Activated T-cell treated with anti-CD3 and anti-CD28 coated beads, Interleukin-2, amount 50 U/mL, for 4 hours (primary cell): ENCODE measurements around the gene TMEM273. TPM values are rescaled to one million over a fixed set of nuclear protein-coding genes. Genes with fewer than 3 reads are reported as not detected.

ENCODE experiments used
- ATAC-seq, 2 donors: fragments of 200-7000 bp; cut with Tn5 transposase; one replicate each; pipeline ENCODE4 v1.10.0; 2021
- DNase-seq: peaks from one replicate; pipeline ENCODE4 v3.0.0-alpha.2; 2020
- H3K27me3 Mint-ChIP-seq: one replicate; pipeline ENCODE4 v1.8.0; 2021; ENCODE audit warnings: low read depth, mixed read lengths
- H3K36me3 Mint-ChIP-seq: one replicate; pipeline ENCODE4 v1.8.0; 2022; ENCODE audit warnings: mixed read lengths; ENCODE audit not compliant: insufficient read depth
- H3K4me1 Mint-ChIP-seq: one replicate; pipeline ENCODE4 v1.8.0; 2021; ENCODE audit warnings: low read depth, mixed read lengths
- H3K4me3 Mint-ChIP-seq: one replicate; pipeline ENCODE4 v1.8.0; 2021; ENCODE audit warnings: mild to moderate bottlenecking, moderate library complexity, mixed read lengths
- H3K9me3 Mint-ChIP-seq: one replicate; pipeline ENCODE4 v1.8.0; 2021; ENCODE audit warnings: mixed read lengths
- total RNA-seq, 3 donors: library from RNA; stranded (reverse); gene quantifications; one replicate each; pipeline ENCODE4 v1.2.1, GENCODE V29; 2021

The TMEM273 gene, protein sequence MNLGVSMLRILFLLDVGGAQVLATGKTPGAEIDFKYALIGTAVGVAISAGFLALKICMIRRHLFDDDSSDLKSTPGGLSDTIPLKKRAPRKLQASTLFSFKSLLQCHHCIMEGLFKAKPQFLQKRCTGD
- 10 to 100 TPM; 35.3 to 96.4 (median 45.6) TPM for total RNA-seq

DNA sequence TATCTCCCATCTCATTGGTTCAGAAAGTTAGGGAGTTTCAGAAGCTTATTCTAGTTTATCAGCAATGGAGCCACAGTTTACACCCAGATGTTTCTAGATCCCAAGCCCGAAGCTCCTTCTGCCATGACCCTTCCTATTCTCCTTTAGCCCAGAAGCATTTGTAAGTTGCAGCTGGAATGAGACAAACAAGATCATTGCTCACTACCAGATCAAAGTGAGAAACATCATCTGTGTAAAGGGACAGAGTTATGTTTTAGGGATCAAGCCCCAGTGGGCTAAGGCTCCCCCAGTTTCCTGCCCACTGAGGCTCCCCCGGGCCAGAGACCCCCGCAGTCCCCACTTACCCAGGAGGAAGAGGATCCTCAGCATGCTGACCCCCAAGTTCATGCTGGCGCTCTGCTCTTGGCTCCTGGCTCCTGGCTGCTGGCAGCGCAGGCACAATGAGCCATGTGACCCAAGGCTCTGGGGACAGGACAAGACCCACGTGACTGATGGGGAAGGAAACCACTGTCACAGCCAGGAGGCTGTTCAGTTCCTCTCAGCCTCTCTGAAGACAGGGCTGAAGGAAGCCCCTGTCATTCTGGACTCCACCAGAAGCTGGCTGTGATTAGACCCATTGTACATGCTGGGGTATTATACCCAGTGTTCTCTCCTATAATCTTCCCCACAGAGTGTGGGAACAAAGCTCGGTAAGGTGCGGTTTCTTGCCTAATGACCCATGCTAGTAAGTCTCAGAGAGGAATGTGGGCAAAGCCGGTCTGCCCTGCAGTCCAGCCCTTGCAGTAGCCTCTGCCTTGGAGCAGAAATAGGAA lies at the start of gene TMEM273:
TSS of gene TMEM273 (minus strand) at position 442 of the 812 bp plus-strand sequence. CDS start at position 387, 55 bp downstream.
- peak; percentile 53 to 57 for ATAC-seq
- Mint-ChIP-seq H3K4me1 (peaks cover 52% of the 10 kb centered on the region), H3K36me3 (no peaks in the 10 kb centered on the region), H3K4me3 (peak within 1 kb of the TSS; percentile 84), H3K27me3 (peaks cover 19% of the 10 kb centered on the region), H3K9me3 (no peaks in the 10 kb centered on the region)
- no peak for DNase-seq

DNA sequence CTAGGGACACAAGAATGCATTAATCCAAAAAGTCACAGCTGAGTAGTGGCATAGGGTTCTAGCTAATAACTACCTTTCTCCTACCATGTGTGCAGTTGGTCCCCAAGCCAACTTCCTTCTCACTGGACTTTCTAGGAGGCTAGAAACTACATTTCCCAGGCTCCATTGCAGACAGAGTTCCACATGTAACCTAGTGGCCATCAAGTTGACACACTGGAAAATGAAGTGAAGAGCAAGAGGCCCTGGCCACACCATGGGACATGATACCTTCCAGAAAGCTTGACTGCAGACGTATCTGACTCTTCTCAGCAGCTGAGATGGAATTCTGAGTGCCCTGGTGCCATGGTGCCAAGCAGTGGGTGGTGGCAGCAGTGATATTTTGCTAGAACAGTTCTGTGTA lies 49.8 kb upstream of the TMEM273 start:
- DNase-seq = no peak
- ATAC-seq = no peak
- H3K4me1 Mint-ChIP-seq = no peaks in the 10 kb centered on the region
- no peaks in the 10 kb centered on the region for H3K9me3 Mint-ChIP-seq
- no peaks in the 10 kb centered on the region for H3K36me3 Mint-ChIP-seq
- H3K27me3 Mint-ChIP-seq = peaks cover 2% of the 10 kb centered on the region
- H3K4me3 Mint-ChIP-seq = no peak overlapping the region

DNA sequence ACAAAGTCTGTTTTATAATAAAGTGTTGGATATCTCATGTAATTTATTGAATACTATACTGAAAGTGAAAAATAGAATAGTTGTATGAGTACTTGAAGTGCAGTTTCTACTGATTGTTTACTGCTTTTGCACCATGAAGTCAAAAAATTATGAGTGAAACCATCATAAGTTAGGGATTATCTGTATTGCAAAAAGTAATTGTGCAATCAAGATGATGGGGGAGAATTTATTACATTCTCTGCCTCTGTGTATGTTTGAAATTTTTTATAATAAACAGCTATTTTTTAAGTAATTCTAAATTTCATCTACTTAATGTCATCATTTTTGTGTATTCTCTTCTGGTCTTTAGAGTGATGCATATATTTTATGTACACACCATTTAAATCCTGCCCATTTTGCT lies 47.2 kb upstream of the TMEM273 start:
- H3K4me1 Mint-ChIP-seq = no peaks in the 10 kb centered on the region
- DNase-seq (no peak), ATAC-seq (no peak)
- H3K36me3 Mint-ChIP-seq = no peaks in the 10 kb centered on the region
- no peaks in the 10 kb centered on the region for H3K9me3 Mint-ChIP-seq
- no peaks in the 10 kb centered on the region for H3K27me3 Mint-ChIP-seq
- H3K4me3 Mint-ChIP-seq = no peak overlapping the region

DNA sequence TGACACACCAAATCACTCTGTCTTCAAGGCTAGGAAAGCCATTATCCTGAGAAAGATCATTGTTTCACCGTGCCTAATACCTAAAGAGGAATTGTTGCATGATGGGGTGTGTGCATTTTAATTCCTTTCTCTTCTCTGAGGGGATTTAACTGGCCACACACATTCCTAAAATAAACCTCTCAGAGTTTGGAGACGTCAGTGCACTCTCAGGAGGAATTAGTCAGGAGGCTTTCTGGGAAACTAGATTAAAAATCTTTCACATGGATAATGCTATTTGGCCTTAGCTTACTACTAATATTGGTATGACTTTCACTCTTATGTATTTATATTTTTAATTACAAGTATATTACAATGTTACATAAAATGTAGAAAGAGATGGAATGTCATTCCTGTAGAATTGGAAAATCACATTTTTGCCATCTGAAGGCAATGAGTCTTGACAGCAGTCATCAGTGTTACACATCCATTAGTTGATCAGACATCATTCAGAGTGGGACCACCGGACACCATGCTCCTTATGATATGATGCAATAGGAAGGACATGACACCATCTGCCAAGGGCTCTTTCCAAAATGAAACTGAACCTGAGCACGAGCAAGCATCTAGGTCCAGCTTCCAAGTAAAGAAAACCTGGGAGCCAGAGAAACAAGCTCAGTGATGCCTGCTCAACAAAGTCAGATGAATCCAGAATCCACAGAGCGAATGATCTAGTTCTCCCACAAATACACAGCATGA lies 43.1 kb upstream of the TMEM273 start:
- DNase-seq (no peak), ATAC-seq (no peak)
- H3K9me3 Mint-ChIP-seq = no peaks in the 10 kb centered on the region
- no peaks in the 10 kb centered on the region for H3K4me1 Mint-ChIP-seq
- H3K36me3 Mint-ChIP-seq = no peaks in the 10 kb centered on the region
- no peaks in the 10 kb centered on the region for H3K27me3 Mint-ChIP-seq
- H3K4me3 Mint-ChIP-seq = no peak overlapping the region

DNA sequence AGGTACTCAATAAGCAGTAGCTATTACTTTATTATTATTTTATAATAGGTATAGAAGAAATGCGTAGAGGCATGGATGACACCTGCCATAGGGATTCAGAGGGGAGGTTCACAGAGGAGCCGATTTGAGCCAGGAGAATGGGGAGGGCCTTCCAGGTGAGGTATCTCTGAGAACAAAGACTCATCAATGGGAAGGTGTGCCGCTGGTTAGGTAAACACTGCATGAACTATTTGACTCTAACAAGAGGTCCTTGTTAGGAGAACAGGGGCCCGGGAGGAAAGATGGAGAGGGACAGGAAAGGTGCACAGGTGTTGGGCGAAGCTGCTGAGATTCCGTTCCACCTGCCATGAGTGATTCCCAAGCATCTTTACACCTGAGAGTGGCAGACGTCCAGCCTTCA lies 41.8 kb upstream of the TMEM273 start:
- no peak for DNase-seq

DNA sequence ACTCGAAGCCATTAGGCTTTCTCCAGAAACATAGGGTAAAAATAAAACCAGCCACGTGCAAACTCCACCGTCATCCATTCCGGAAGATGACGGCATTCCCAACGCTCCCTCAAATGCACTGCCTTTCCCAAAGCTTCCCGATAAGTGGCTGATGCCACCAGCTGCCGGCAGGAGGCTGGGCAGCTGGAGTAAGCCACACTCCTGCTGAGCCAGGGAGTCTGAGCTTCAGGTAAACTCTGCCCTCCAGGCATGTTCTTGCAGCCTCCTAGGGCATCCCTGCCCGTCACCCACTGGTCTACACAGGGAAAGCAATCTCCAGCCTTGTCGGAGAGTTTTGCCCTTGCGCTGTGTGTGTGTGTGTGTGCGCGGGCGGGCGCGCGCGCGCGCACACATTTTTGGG lies 40.5 kb upstream of the TMEM273 start:
- ATAC-seq = no peak
- Mint-ChIP-seq H3K9me3 (peaks cover 2% of the 10 kb centered on the region), H3K36me3 (no peaks in the 10 kb centered on the region)

More for the DNA sequence above, 41.8 kb upstream of the TMEM273 start:
- Mint-ChIP-seq H3K27me3 (no peaks in the 10 kb centered on the region), H3K9me3 (no peaks in the 10 kb centered on the region), H3K4me3 (no peak overlapping the region), H3K36me3 (no peaks in the 10 kb centered on the region), H3K4me1 (no peaks in the 10 kb centered on the region)
- no peak for ATAC-seq

DNA sequence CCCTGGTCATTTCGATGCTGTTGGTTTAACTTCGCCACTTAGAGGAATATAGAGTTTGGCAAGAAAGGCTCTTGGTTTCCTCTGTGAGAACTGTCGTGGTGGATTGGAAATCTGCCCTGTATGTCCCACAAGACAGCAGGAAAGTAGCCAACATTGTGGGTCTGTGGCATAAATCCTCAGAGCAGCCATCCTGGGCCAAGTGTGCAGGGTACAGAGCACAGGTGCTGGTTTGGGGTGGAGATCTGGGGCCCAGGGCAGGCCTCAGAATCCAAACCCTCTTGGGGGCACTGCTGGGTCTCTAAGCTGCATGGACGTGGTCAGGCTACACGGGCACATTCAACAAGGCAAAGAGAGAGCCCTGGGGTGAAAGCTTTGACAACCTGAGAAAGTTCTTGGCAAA lies 39.2 kb upstream of the TMEM273 start:
- Mint-ChIP-seq H3K9me3 (peaks cover 4% of the 10 kb centered on the region), H3K27me3 (no peaks in the 10 kb centered on the region), H3K4me3 (no peak overlapping the region), H3K4me1 (no peaks in the 10 kb centered on the region), H3K36me3 (no peaks in the 10 kb centered on the region)
- no peak for ATAC-seq
- no peak for DNase-seq

More for the DNA sequence above, 40.5 kb upstream of the TMEM273 start:
- H3K4me3 Mint-ChIP-seq = no peak overlapping the region
- H3K27me3 Mint-ChIP-seq = no peaks in the 10 kb centered on the region
- H3K4me1 Mint-ChIP-seq = no peaks in the 10 kb centered on the region
- DNase-seq = no peak

DNA sequence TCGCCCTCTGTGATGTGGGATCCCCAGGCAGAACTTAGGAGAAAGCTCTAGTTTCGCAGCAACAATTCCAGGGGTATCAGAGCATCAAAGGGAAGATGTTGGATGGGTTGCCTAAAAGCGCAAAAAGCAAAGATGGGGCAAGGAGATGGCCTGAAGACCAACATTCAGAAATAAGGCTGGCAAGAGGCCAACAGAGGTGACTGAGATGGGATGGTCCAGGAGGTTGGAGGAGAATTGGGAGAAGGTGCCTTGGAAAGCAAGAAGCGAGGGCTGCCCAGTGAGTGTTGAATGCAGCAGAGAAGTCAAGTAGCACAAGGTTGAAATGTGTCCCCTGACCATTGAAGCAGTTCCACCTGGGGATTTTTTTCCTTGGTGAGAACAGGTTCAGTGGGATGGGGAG lies 38.4 kb upstream of the TMEM273 start:
- no peak for ATAC-seq
- Mint-ChIP-seq H3K9me3 (peaks cover 4% of the 10 kb centered on the region), H3K4me1 (no peaks in the 10 kb centered on the region), H3K27me3 (no peaks in the 10 kb centered on the region), H3K4me3 (no peak overlapping the region), H3K36me3 (no peaks in the 10 kb centered on the region)
- no peak for DNase-seq

DNA sequence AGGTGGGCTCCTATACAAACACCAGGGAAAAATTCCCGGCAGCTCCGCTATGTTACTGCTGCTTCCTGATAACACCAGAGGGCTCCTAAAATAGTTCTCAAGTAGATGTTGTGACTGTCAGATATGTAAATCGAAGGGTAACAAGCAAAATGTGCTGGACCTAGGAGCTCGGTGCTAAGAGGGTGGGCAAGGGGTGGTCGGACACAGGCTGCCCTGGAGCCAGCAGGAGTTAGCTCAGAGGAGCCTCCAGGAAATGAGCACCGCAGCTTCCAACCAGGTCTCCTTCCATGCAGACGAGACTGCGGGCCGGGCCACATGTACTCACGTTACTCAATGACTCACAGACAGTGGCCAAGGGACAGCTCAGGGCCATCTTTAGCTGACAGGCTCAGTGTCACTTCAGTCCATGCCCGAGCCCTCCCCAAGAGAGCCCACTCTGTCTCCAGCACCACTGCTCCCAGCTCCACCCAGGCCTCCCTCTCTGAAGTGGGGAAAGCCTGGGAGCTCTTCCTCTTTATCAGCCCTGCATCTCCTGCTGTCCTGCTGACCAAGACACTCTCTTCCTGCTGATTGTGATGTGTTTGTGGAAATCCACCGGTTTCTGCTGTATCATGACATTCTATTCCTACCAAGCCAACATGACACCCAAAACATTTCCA lies 37.2 kb upstream of the TMEM273 start:
- Mint-ChIP-seq H3K27me3 (no peaks in the 10 kb centered on the region), H3K4me3 (no peak overlapping the region), H3K4me1 (no peaks in the 10 kb centered on the region), H3K36me3 (no peaks in the 10 kb centered on the region), H3K9me3 (peaks cover 4% of the 10 kb centered on the region)
- DNase-seq = no peak
- ATAC-seq = no peak

DNA sequence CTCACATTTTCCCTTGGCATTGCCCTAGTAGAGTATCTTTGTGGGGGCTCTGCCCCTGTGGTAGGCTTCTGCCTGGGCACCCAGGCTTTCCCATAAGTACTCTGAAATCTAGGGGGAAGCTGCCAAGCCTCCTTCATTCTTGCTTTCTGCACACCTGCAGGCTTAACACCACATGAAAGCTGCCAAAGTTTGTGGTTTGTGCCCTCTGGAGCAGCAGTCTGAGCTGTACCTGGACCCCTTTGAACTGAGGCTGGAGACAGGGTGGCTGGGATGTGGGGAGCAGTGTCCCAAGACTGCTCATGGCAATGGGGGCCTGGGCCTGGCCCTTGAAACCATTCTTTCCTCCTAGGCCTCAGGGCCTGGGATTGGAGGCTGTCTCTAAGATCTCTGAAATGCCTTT lies 35.0 kb upstream of the TMEM273 start:
- H3K9me3 Mint-ChIP-seq = peaks cover 4% of the 10 kb centered on the region
- ATAC-seq (no peak), DNase-seq (no peak)
- no peaks in the 10 kb centered on the region for H3K27me3 Mint-ChIP-seq
- H3K36me3 Mint-ChIP-seq = no peaks in the 10 kb centered on the region
- H3K4me3 Mint-ChIP-seq = no peak overlapping the region
- H3K4me1 Mint-ChIP-seq = no peaks in the 10 kb centered on the region

DNA sequence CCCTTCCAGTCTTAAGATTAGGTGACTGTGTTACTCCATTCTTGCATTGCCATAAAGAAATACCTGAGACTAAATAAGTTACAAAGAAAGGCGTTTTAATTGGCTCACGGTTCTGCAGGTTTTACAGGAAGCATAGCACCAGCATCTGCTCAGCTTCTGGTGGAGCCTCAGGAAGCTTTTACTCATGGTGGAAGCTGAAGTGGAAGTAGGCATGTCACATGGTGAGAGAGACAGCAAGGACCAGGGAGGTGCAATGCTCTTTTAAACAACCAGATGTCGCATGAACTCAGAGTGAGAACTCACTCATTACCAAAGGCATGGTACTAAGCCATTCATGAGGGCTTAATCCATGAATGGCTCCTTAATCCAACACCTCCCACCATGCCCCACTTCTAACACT lies 34.0 kb upstream of the TMEM273 start:
- Mint-ChIP-seq H3K9me3 (peaks cover 4% of the 10 kb centered on the region), H3K4me1 (peaks cover 3% of the 10 kb centered on the region), H3K27me3 (no peaks in the 10 kb centered on the region), H3K36me3 (no peaks in the 10 kb centered on the region), H3K4me3 (no peak overlapping the region)
- ATAC-seq (no peak), DNase-seq (no peak)

DNA sequence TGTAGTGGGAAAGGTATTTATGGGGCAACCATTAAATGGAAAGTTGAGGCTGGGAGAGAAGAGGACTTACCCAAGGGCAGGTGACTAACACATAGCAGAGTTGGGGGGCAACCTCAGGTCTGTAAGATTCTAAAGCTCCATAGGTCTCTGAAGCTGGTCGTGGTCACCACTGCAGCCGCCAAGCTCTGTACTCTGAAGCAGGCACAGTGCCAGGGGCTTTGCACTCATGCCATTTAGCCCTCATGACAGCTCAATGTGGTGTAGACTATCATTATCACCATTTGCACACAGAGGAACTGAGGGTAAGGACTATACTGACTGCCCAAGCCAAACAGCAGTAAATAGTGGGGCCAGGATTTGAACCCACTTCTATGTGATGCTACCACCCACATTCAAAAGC lies 32.5 kb upstream of the TMEM273 start:
- DNase-seq = no peak
- H3K4me3 Mint-ChIP-seq = no peak overlapping the region
- H3K36me3 Mint-ChIP-seq = no peaks in the 10 kb centered on the region
- H3K9me3 Mint-ChIP-seq = peaks cover 4% of the 10 kb centered on the region
- no peaks in the 10 kb centered on the region for H3K27me3 Mint-ChIP-seq
- H3K4me1 Mint-ChIP-seq = peaks cover 3% of the 10 kb centered on the region
- no peak for ATAC-seq

DNA sequence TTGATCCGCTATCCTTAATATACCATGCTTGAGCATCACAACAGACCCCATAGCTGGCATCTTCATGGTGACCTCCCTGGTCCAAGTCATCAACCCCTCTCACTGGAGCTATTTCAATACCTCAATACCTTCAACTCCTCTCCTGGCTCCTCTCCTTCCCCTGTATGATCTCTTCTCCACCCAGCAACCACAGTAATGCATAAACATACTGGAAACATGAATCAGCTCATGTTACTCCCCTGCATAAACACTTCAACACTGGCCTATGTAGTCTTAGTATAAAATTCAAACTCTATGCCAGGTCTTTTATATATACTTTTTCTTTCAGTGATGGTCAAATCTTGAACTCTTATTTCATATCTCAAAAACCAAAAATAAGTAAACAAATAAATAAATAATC lies 31.8 kb upstream of the TMEM273 start:
- no peak for ATAC-seq
- Mint-ChIP-seq H3K9me3 (peaks cover 4% of the 10 kb centered on the region), H3K4me1 (peaks cover 4% of the 10 kb centered on the region), H3K4me3 (no peak overlapping the region), H3K27me3 (no peaks in the 10 kb centered on the region), H3K36me3 (no peaks in the 10 kb centered on the region)
- no peak for DNase-seq

DNA sequence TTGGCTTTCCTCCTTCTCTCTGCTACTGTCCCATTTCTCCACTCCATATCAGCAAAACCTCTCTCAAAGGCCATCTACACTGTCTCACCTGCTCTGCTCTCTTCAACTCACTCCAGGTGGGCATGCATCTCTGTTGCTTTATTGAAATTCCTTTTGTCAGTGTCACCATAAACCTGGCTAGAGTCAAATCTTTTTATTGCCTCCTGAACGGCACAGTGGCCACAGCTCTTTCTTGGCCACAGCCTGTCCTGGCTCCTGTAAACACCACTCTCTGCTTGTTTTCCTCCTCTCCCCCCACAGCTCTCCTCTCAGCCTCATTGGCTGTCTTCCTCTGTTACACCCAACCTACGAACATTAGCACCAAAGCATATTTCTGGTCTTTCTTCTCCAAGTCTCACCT lies 31.1 kb upstream of the TMEM273 start:
- Mint-ChIP-seq H3K4me3 (no peak overlapping the region), H3K27me3 (peaks cover 2% of the 10 kb centered on the region), H3K4me1 (peaks cover 6% of the 10 kb centered on the region), H3K36me3 (no peaks in the 10 kb centered on the region), H3K9me3 (peaks cover 4% of the 10 kb centered on the region)
- ATAC-seq (no peak), DNase-seq (no peak)
